GM18511 (cell line): Measurements from ENCODE around the gene SCGB3A2.

Source experiments
- ATAC-seq: cut with Tn5 transposase; IDR thresholded peaks from one replicate; pipeline ENCODE4 v1.9.1; 2021; ENCODE audit warnings: mild to moderate bottlenecking, moderate library complexity; ENCODE audit not compliant: unreplicated experiment

The SCGB3A2 gene

GRCh38 chr5:147902609-147903115 lies 24.2 kb downstream of the SCGB3A2 start:
- no peak for ATAC-seq

DNA sequence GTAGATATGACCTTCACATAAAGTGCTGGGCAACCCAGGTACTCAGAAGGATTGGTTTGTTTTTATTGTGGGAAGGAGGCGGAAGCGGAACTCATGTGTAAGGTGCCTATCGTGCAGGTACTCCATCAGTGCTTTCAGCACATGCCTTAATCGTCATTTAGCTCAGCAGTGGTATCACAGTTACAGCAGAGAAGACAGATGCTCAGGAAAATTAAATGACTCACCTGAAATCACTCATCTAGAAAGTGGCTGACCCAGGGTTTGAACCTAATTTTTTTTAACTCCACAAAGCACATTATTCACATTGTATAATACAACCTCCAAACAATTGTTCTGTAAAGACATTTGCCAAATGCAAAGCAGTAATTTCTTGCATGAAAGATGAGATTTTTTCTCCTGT lies 25.6 kb downstream of the SCGB3A2 start:
- ATAC-seq: no peak

DNA sequence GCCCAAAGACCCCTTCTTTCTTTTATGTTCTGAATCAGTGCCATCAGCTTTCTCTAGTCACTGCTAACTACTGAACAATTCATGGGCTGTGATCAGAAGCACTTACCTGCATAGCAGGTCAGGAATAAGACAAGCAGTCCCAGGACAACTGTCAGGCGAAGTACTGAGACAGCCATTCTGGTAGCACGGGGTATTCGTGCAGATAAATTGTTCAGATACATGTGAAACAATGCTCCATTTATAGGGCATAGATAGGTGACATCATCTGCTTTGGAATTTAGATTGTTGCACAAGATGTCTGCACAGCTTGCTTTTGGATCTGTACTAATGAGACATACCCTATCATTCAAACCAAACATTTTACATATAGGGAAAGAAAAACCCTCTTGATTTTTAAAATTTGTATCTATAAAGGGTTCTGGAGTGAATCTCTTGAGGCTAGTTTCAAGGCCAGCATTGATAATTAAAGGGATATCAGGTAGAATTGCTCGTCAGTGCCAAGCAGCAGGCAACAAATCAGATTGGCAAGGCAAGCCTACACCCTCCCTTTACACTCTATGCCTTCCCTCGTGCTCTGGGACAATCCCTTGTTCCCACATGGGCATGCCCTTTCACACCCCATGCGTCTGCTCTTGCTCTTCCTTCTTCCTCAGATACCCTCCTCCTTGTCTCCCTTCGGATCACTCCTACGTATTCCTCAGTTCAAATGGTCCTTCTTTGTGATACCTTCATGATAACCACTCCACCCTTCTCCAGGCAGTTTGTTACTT lies 28.0 kb downstream of the SCGB3A2 start, which contains the start of gene C5orf46:
Gene C5orf46, minus strand, starts transcription at position 213 of the 770 bp plus-strand sequence. Its CDS starts 37 bp downstream, at position 176.
- ATAC-seq: no peak

DNA sequence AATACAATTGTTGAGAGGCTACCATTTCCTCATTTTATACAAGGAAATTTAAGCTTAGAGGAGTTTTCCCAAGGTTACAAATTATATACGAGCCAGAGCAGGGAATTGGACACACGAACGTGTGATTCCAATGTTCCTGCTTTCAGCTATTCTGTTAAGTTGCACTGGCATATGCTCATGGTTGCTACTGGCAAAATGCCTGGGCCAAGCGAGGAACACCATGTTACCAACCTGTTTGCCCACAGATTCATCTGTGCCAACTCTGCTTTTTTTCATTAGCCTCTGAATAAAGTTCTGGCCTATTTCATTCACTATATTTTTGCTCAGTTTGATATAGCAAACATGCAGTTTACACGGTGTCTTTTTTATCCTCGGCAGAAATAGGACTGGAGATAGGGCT lies 32.9 kb downstream of the SCGB3A2 start:
- no peak for ATAC-seq

DNA sequence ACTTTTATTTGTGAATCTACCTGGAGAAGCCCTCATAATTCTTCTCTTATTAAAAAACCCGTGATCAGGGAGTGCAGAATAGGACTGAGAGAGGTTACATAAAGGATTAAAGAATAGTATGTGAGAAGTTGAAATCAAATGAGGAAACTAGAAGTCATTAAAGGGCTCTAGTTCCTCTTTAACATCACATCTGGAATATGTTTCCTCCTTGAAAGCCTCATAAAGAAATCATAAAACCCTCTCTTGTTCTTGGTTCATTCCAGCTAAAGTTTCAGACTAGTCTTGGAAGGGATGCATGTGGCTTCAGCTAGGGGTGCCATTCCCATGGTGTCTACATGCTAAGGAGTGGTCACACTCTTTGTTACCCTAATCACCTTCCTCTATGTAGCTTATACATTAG lies 33.5 kb downstream of the SCGB3A2 start:
- no peak for ATAC-seq

DNA sequence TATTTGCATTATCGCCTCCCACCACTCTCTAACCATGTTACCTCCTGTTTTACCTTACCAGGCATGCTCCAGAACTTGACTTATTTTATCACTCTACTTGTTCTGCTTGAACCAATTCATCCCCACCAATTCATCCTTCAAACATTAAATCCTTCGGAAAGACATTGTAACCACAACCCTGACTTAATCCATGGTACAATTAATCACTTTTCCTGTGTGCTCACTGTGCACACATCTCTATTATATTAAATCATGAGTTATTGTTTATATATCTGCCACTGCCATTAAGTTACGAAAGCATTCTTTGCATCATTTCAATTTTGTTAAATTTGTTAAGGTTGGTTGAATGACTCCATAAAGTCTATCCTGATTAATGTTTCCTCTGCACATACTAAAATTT lies 35.3 kb downstream of the SCGB3A2 start:
- no peak for ATAC-seq

- no peak for ATAC-seq
Measured at GRCh38 chr5:147918101-147918685, 39.7 kb downstream of the SCGB3A2 start.

DNA sequence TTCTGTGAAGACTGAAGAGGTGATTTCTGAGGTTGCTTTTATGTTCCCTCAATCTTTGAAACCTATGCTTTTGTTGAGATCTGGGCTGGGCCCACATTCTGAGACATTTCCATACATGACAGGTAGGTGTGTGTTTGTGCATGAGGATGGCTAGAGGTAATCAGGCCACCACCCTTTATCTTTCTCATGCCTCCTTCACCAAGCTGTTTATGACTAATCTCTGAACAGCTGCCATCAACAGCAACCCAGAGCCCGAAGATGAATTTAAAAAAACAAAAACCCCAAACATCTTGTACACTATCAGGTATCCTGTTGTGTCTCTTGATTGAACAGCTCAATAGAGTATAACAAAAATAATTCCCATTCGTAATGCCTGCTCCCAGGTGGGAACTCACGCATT lies 40.4 kb downstream of the SCGB3A2 start:
- no peak for ATAC-seq

DNA sequence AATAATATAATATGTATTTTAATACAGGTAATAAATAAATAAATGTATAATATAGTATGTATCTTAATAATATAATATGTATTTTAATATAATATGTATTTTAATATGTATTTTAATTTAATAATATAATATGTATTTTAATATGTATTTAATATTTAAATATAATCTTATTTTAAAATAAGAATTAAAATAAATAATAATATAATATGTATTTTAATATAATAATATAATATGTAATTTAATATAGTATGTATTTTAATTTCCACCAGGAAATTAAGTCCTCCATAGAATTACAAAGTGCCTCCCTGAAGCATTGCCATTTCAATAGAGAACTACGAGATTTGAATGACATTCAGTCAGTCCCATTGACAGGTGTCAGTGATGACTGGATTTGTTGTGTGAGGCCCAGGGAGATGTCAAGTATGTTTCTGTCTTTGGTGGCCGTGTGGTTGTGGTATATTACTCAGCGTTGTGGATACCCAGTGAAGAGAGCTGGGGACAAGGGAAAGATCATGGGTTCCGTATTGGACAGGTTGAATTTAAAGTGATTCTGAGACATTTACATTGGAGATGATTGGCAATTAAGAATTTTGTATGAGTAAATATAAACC lies 42.0 kb downstream of the SCGB3A2 start:
- no peak for ATAC-seq

DNA sequence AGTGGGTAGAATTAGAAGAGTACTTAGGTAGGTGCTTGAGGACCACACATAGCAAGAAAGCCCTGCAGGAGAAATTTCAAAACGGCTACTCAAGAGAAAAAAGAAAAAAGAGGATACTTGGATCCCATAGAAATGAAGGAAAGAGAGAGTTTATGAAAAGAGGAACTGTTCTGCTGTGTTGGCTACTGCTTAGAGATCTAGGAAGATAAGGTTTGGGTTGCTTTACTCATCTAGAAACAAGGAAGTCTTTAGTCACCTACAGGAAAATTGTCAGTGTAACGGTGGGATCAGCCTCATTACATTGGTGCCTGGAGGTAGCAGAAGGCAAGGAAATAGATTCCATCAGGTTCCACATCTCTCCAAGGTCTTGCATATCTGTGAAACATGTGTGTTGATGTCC lies 42.6 kb downstream of the SCGB3A2 start:
- ATAC-seq: no peak

DNA sequence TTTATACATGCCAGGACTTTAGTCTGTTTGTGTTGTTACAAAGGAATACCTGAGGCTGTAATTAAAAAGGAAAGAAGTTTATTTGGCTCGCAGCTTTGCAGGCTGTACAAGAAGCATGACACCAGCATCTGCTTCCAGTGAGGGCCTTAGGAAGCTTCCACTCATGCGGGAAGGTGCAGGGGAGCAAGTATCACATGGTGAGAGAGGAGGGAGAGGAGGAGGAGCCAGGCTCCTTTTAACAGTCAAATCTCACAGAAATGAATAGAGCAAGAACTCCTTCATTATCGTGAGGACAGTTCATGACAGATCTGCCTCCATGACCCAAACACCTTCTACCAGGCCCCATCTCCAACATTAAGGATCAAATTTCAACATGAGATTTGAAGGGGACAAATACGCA lies 46.5 kb downstream of the SCGB3A2 start:
- ATAC-seq: no peak

GRCh38 chr5:147927901-147928300 lies 49.4 kb downstream of the SCGB3A2 start:
- no peak for ATAC-seq

DNA sequence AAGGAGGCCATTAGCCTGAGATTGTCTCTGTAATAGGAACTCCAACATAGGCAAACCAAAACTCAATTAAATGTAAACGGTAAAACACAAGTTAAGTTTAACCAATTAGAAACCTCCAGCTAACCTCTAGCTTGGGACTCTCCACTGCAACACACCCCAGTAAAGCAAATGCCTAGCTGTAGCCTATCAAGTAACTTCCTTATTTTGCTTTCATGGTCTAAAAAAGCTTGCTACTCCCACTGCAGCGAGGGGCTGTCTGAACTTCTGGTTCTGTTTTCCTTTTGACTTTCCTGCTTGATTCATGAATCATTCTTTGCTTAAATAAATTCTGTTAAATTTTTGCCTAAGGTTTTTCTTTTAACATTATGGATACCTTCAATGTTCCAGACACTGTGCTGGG lies 52.3 kb downstream of the SCGB3A2 start:
- ATAC-seq: peak; percentile 82
